ENCODE data around the gene DYNC1I1. TPM values are rescaled to one million over a fixed set of nuclear protein-coding genes. Genes with fewer than 3 reads are reported as not detected.

Gene DYNC1I1
- total RNA-seq, 1 donor from 2014 or later, result 11.0 TPM

DNA sequence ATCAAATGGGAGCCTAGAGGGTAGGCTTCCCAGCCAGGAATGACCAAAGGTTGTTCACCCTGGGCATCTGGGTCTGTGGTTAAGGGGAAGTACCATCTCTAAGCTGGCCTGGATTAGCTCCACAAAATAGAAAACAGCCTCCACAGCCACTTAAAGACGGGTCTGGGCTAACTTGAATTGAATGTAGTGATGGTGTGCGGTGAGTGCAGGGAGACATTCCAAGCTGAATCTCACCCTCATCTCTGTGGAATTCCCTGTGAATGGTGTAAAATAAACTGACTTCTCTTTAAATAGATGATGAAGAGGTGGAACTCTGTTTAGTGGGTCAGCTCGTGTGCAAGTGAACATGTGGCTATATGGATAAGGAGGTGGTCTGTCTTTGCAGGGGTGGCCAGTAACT lies 251.0 kb downstream of the DYNC1I1 start:
- no peak for DNase-seq
- Mint-ChIP-seq H3K4me1 (ENCODE audit: low read depth, unreplicated experiment) (peaks cover 24% of the 10 kb centered on the region), H3K27me3 (ENCODE audit: unreplicated experiment) (peaks cover 2% of the 10 kb centered on the region), H3K36me3 (ENCODE audit: unreplicated experiment) (no peaks in the 10 kb centered on the region), H3K4me3 (ENCODE audit: unreplicated experiment) (no peak overlapping the region), H3K9me3 (ENCODE audit: unreplicated experiment) (peaks cover 1% of the 10 kb centered on the region), H3K27ac (ENCODE audit: unreplicated experiment) (peak overlapping the region; percentile 86)
- TF ChIP-seq, protein P1, sequence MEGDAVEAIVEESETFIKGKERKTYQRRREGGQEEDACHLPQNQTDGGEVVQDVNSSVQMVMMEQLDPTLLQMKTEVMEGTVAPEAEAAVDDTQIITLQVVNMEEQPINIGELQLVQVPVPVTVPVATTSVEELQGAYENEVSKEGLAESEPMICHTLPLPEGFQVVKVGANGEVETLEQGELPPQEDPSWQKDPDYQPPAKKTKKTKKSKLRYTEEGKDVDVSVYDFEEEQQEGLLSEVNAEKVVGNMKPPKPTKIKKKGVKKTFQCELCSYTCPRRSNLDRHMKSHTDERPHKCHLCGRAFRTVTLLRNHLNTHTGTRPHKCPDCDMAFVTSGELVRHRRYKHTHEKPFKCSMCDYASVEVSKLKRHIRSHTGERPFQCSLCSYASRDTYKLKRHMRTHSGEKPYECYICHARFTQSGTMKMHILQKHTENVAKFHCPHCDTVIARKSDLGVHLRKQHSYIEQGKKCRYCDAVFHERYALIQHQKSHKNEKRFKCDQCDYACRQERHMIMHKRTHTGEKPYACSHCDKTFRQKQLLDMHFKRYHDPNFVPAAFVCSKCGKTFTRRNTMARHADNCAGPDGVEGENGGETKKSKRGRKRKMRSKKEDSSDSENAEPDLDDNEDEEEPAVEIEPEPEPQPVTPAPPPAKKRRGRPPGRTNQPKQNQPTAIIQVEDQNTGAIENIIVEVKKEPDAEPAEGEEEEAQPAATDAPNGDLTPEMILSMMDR (IDR thresholded peaks at IDR 0.05; ENCODE audit: partially characterized antibody, unreplicated experiment), result no peak

DNA sequence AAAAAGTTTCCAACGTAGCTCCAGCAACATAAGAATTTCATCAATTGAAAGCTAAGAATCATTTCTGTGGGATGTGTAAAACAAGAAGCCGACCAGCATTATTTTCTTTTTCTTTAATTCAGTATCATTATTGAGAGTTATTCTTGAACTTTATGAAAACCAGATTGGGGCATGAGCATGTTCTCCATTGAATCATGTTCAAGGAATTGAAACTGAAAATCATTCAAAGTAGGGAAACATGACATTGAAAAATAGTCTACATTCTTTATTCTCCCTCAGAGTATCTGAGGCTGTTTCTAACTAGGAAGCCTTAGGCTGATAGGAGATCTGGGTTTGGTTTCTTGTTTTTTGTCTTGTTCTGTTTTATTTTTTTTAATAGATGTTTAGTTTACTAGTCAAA lies 253.7 kb downstream of the DYNC1I1 start:
- Mint-ChIP-seq H3K4me1 (ENCODE audit: low read depth, unreplicated experiment) (peaks cover 24% of the 10 kb centered on the region), H3K27ac (ENCODE audit: unreplicated experiment) (no peak overlapping the region), H3K4me3 (ENCODE audit: unreplicated experiment) (no peak overlapping the region), H3K9me3 (ENCODE audit: unreplicated experiment) (peaks cover 1% of the 10 kb centered on the region), H3K36me3 (ENCODE audit: unreplicated experiment) (no peaks in the 10 kb centered on the region), H3K27me3 (ENCODE audit: unreplicated experiment) (peaks cover 2% of the 10 kb centered on the region)
- DNase-seq, result no peak
- TF ChIP-seq, protein P1 (IDR thresholded peaks at IDR 0.05; ENCODE audit: partially characterized antibody, unreplicated experiment), result no peak

DNA sequence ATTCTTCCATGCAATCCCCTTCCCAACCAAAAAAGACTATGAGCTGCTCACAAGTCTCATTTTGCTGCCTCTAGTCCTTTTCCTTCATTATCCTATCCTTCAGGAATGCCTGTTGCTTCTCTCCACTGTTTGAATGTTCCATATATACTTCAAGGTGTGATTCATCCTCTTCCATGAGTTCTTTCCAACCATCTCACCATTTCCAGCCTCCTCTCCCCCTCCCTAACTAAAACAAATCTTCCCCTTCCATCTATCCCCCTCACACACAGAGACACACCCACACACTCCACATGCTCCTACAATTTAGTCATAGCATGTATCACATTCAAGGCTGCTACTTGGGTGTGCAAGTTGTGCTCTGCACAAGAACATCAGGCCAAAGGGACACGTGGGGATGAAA lies 254.3 kb downstream of the DYNC1I1 start:
- TF ChIP-seq, protein P1 (IDR thresholded peaks at IDR 0.05; ENCODE audit: partially characterized antibody, unreplicated experiment), result no peak
- Mint-ChIP-seq H3K4me3 (ENCODE audit: unreplicated experiment) (no peak overlapping the region), H3K27ac (ENCODE audit: unreplicated experiment) (peak overlapping the region; percentile 10), H3K27me3 (ENCODE audit: unreplicated experiment) (peaks cover 2% of the 10 kb centered on the region), H3K4me1 (ENCODE audit: low read depth, unreplicated experiment) (peaks cover 24% of the 10 kb centered on the region), H3K36me3 (ENCODE audit: unreplicated experiment) (no peaks in the 10 kb centered on the region), H3K9me3 (ENCODE audit: unreplicated experiment) (peaks cover 1% of the 10 kb centered on the region)
- no peak for DNase-seq

DNA sequence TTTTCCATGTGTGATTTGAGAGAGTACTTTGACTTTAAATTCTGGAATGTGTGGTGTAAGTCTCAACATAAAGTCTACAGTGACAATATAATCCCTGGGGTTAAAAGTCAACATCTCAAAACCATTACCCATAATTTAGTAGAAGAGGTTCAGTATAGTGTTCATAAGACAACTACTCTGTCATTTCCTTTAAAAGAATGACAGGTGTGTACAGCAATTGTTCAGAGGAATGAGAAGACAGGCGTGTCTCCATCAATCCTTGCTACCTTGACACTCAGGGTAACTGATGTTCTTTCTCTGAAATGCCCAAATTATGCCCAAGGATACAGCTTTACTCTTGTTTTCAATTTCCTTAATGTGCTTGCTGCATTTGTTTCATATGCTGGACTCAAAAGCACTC lies 256.4 kb downstream of the DYNC1I1 start:
- Mint-ChIP-seq H3K4me3 (ENCODE audit: unreplicated experiment) (no peak overlapping the region), H3K4me1 (ENCODE audit: low read depth, unreplicated experiment) (peaks cover 14% of the 10 kb centered on the region), H3K27ac (ENCODE audit: unreplicated experiment) (no peak overlapping the region), H3K9me3 (ENCODE audit: unreplicated experiment) (peaks cover 1% of the 10 kb centered on the region), H3K36me3 (ENCODE audit: unreplicated experiment) (no peaks in the 10 kb centered on the region), H3K27me3 (ENCODE audit: unreplicated experiment) (peaks cover 2% of the 10 kb centered on the region)
- TF ChIP-seq, protein P1 (IDR thresholded peaks at IDR 0.05; ENCODE audit: partially characterized antibody, unreplicated experiment), result no peak
- DNase-seq, result no peak

DNA sequence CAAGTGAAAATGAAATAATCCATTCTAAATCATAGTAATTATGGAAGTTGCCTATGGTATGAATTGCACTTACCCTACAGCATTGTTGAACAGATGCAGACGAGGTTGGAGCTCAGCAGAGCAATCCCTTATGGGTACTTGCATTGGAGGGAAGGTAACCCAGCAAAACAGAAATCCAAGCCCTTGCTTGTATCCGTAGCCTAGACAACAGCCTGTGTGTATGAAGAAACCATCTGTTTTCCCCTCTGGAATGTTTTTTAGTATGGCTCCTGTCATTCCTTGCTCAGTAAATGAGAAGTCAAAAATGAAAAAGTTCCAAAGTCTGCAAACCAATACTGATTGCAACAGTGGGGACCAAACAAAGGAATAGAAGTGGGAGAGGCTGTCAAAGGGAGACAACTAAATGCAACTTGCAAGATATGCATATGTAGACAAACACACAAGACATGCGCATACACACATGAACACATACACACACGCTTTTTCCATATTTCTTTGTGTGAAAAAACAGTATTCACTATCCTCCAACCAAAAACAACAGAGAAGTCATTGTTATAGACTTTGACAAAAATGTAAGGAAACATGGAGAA lies 260.8 kb downstream of the DYNC1I1 start:
- TF ChIP-seq, protein P1 (IDR thresholded peaks at IDR 0.05; ENCODE audit: partially characterized antibody, unreplicated experiment), result no peak
- H3K9me3 Mint-ChIP-seq (ENCODE audit: unreplicated experiment), result no peaks in the 10 kb centered on the region
- peaks cover 2% of the 10 kb centered on the region for H3K4me1 Mint-ChIP-seq (ENCODE audit: low read depth, unreplicated experiment)
- DNase-seq, result no peak
- no peaks in the 10 kb centered on the region for H3K27me3 Mint-ChIP-seq (ENCODE audit: unreplicated experiment)
- H3K27ac Mint-ChIP-seq (ENCODE audit: unreplicated experiment), result no peak overlapping the region
- H3K4me3 Mint-ChIP-seq (ENCODE audit: unreplicated experiment), result no peak overlapping the region
- no peaks in the 10 kb centered on the region for H3K36me3 Mint-ChIP-seq (ENCODE audit: unreplicated experiment)
